Endothelial cell of hepatic sinusoid (primary cell): ENCODE results near the gene PRPF39.
"Not testable (repeated sequence)": the region's sequence is repeated elsewhere in the genome, so short reads cannot be mapped to it uniquely, and the experiment has no call there.

Source experiments
- in situ Hi-C: cut with HindIII; loops from 2 replicates; pipeline ENCODE4 v1.10.0; 2017; ENCODE audit warnings: low sequenced_read_pairs

PRPF39 gene

DNA sequence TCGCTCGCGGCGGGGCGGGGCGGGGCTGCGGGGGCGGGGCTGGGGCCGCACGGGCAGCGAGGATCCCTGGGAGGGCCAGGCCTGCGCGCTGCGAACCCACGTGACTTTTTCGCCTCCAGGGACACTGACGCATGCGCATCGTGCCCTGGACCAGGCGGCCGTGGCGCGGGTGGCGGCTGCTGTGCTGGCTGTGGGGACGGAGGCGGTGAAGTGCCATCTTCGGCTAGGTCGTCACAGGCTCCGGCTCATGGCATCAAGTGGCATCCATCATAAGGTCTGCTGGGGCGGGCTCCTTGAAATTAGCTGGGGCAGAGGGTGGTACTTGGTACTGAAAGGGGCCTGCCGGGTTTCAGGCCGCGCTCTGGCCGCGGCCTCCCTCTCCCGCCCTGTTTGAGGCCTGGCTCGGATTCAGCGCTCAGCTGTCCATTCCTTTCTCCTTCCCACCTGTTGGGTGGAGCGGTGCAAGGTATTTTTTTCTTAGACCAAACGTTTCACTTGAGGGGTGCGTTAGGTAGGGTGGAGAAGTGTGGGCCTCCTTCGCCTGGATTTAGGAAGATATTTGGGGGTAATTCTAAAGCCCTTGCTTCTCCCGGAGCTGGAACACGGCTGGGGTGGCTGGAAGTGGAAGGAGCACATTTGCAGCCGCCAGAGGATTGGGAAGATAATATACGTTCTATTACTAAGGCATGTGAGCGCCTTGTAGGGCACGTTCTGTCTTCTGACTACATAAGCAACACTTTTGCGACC is at the start of gene PRPF39:
TSS of gene PRPF39 (plus strand) at position 141 of the 747 bp plus-strand sequence. CDS start 11,124 bp downstream, outside the sequence.
- in situ Hi-C loops = no loop called here

GRCh38 chr14:45034730-45035129 is 49.2 kb upstream of the PRPF39 start:
- in situ Hi-C loops = no loop called here

DNA sequence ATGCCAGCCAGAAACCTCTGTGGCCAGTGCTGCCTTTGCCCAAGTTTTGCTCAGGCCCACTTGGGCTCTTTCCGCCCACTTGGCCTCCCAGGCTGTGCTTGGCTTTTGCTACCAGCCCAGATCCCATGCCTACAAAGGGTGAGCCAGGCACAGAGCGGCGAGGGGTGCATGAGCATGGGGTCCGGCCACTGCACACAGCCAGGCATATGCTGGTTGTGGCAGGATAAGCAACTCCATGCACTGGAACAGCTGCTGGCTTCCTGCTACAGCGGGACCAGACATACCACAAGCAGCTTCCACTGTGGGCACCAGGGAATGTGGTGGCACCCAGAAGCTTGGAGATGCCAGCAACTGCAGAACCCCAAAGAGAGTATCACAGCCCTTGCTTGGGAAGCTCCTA is 45.7 kb upstream of the PRPF39 start:
- in situ Hi-C loops = no loop called here

GRCh38 chr14:45038865-45039264 is 45.1 kb upstream of the PRPF39 start:
- in situ Hi-C loops = no loop called here

GRCh38 chr14:45039390-45039789 is 44.5 kb upstream of the PRPF39 start:
- in situ Hi-C loops = no loop called here

DNA sequence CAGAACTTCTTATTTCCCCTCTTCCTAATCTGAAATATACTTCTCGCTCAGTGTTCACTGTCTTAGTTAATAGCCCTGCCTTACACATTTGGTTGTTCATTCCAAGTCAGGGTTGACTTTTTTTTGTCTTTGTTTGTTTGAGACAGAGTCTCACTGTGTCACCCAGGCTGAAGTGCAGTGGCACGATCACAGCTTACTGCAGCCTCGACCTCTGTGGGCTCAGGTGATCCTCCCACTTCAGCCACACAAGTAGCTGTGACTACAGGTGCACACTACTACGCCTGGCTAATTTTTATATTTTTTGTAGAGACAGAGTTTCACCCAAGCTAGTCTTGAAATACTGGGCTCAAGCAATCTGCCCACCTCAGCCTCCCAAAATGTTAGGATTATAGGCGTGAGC is 42.3 kb upstream of the PRPF39 start:
- in situ Hi-C loops = no loop called here

GRCh38 chr14:45044638-45045037 is 39.3 kb upstream of the PRPF39 start:
- in situ Hi-C loops = no loop called here

DNA sequence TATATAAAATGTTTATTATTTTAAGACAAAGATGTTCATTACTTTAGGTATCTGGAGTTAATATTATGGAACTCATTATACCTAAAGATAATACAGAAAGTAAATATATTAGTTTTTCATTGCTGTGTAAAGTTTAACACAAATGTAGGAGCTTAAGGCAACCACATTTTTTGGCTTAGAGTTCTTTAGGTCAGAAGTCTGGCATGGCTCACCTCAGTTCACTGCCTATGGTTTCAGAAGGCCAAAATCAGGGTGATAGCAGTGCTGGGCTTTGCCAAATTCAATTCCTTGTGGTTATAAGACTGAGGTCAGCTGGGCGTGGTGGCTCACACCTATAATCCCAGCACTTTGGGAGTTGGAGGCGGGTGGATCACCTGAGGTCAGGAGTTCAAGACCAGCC is 35.5 kb upstream of the PRPF39 start:
- in situ Hi-C loops = no loop called here

GRCh38 chr14:45051180-45051579 is 32.7 kb upstream of the PRPF39 start:
- in situ Hi-C loops = no loop called here

GRCh38 chr14:45051896-45052295 is 32.0 kb upstream of the PRPF39 start:
- in situ Hi-C loops = no loop called here

- in situ Hi-C loops = no loop called here
Measured at GRCh38 chr14:45057349-45057748, 26.6 kb upstream of the PRPF39 start.

- in situ Hi-C loops = no loop called here
Measured at GRCh38 chr14:45057881-45058364, 26.0 kb upstream of the PRPF39 start.

- in situ Hi-C loops = no loop called here
Measured at GRCh38 chr14:45060551-45060950, 23.4 kb upstream of the PRPF39 start.

DNA sequence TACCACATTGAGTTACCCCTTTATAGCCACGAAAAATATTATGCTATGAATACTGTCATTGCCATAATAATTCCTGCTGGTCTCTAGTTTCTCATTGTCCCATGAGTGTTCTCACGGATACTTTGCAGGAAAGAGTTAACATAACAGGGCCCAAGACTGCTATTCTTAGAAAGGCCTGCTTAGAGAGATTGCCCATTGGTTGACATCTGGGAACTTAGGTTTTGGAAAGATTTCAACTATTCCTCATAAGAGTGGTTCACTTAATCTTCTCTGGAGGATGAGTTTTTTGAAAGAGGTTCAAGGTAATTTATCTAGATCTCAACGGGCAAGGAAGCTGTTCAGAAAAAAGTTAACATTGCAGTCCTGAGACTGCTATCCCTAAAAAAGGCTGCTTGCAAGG is 18.4 kb upstream of the PRPF39 start:
- in situ Hi-C loops = no loop called here

DNA sequence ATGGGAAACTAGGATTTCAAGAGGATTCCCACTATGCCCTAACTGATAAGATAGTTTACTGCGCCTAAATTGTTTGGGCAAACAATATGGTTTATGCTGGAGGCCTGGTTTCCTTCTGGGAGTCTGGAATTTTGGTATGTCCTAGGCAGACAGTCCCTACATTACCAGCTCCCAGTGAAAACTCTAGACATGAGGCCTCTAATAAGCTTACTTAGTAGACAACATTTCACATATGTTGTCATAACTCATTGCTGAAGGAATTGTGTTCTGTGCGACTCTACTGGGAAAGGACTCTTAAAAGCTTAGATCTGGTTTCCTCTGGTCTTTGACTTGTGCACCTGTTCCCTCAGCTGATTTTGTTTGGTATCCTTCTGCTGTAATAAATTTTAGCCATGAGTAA is 18.0 kb upstream of the PRPF39 start:
- in situ Hi-C loops = no loop called here

- in situ Hi-C loops = no loop called here
Measured at GRCh38 chr14:45066667-45067066, 17.2 kb upstream of the PRPF39 start.

DNA sequence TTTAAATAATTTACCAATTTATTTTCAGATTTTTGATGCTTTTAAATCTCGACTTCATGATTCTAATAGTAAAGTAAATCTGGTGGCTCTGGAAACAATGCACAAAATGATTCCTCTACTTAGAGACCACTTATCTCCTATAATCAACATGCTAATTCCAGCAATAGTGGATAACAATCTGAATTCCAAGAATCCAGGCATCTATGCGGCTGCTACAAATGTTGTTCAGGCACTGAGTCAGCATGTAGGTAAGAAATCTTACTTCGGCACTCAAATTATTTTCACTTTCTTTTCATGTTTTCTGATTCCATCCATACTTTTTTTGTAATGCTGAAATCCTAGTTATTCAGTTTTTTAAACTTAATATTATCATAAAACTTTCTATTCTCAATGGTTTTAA is 15.5 kb upstream of the PRPF39 start:
- in situ Hi-C loops = no loop called here

GRCh38 chr14:45070215-45070614 is 13.7 kb upstream of the PRPF39 start:
- in situ Hi-C loops = no loop called here

DNA sequence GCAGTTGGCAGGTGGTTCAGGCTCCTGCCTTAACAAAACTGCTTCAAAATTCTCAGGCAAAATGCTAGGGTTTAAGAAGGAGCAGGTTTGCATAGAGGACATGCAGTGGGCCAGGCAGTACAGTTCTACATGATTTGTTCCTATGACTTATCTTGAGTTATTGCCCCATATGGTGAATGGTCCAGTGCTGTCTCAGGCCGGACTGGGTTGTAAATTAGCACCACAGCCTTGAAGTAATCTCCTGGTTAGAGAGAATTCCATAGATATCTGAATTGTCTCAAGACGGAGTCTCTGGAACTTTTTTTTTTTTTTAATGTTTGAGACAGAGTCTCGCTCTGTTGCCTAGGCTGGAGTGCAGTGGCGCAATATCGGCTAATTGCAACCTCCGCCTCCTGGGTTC is 11.8 kb upstream of the PRPF39 start:
- in situ Hi-C loops = no loop called here

DNA sequence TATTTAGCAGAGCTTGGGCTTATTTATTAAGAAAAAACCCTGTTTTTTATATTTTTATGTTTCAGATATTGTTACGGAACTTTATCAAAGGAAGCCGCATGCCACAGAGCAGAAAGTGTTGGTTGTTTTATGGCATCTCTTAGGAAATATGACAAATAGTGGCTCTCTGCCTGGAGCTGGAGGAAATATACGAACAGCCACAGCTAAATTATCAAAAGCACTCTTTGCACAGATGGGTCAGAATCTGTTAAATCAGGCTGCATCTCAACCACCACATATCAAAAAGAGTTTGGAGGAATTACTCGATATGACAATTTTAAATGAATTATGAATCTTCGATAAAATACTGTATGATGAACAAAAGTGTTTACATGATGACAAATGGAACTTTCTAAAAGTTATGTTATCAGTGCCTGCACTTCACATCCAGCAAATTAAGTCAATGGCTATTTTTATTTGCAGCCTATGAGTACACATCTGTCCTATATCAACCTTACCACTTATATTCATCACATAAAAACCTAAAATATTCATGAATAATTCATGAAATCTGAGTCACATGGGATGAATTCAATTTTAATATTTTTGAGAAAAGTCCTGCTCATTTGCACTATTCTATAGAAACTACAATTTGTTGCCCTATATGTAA is 10.6 kb upstream of the PRPF39 start:
- in situ Hi-C loops = no loop called here

- in situ Hi-C loops = no loop called here
Measured at GRCh38 chr14:45078323-45078722, 5.6 kb upstream of the PRPF39 start.

DNA sequence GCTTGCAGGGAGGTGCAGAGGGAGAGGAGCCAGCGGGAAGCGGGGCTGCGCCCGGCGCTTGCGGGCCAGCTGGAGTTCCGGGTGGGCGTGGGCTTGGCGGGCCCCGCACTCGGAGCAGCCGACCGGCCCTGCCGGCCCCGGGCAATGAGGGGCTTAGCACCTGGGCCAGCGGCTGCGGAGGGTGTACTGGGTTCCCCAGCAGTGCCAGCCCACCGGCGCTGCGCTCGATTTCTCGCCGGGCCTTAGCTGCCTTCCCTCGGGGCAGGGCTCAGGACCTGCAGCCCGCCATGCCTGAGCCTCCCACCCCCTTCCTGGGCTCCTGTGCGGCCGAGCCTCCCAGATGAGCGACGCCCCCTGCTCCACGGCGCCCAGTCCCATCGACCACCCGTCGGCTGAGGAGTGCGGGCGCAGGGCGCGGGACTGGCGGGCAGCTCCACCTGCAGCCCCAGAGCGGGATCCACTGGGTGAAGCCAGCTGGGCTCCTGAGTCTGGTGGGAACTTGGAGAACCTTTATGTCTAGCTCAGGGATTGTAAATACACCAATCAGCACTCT is 3.4 kb upstream of the PRPF39 start:
- in situ Hi-C loops = not testable (repeated sequence)
